Suprapubic skin (tissue), 4 donors: Measurements from ENCODE around the gene MCM3AP.

Experiments
- POLR2A ChIP-seq, 2 donors: fragments of 450-650 bp; IDR thresholded peaks; one replicate each; pipeline ENCODE4 v1.6.1; 2017; ENCODE audit warnings: antibody characterized with exemption in 2 of 2, mild to moderate bottlenecking in 2 of 2, moderate library complexity in 2 of 2
- POLR2AphosphoS5 ChIP-seq, 3 donors: sonication (generic); formaldehyde crosslinking; IDR thresholded peaks; one replicate each; pipeline ENCODE4 v1.6.1; 2017; ENCODE audit warnings: antibody characterized with exemption in 3 of 3
- TF ChIP-seq, protein P1 (sequence below), 2 donors: fragments of 200-600 bp in 1 of 2; fragments of 450-650 bp in 1 of 2; sonication (generic) in 1 of 2; IDR thresholded peaks; one replicate each; pipeline ENCODE4 v1.5.1; 2016 to 2019; ENCODE audit warnings: antibody characterized with exemption in 2 of 2, mild to moderate bottlenecking in 1 of 2, moderate library complexity in 1 of 2

DNA sequence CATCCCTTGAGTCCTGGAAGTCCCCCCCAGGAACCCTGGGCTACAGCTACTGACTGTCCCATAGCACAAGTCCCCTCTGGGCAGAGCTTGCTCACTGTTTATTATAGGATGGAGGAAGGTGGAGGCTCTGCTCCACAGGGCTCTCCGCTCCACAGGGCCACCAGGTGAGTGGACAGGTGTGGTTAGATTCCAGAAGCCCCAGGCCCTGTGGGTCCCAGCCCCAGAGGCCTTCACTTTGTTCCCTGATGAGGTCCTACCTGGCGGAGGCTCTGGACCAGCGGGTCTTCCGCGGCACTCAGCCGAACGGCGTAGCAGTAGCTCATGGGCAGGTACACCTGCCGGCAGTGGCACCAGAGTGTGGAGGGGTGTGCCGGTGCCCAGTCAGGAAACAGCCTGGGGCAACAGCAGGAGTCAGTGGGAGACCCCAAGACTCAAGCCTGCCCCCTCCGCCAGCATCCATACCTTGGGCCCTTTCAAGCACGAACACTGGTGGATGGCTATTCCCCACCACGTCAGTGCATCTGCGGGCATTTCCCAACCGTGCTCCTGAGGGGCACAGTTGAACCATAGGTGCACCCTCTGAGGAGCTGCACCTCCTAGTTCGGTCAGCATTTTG is 69.2 kb downstream of the MCM3AP start:
- TF ChIP-seq, protein P1, sequence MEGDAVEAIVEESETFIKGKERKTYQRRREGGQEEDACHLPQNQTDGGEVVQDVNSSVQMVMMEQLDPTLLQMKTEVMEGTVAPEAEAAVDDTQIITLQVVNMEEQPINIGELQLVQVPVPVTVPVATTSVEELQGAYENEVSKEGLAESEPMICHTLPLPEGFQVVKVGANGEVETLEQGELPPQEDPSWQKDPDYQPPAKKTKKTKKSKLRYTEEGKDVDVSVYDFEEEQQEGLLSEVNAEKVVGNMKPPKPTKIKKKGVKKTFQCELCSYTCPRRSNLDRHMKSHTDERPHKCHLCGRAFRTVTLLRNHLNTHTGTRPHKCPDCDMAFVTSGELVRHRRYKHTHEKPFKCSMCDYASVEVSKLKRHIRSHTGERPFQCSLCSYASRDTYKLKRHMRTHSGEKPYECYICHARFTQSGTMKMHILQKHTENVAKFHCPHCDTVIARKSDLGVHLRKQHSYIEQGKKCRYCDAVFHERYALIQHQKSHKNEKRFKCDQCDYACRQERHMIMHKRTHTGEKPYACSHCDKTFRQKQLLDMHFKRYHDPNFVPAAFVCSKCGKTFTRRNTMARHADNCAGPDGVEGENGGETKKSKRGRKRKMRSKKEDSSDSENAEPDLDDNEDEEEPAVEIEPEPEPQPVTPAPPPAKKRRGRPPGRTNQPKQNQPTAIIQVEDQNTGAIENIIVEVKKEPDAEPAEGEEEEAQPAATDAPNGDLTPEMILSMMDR (IDR thresholded peaks at IDR 0.05): no peak
- TF ChIP-seq POLR2AphosphoS5 (IDR thresholded peaks at IDR 0.05) (no peak), POLR2A (IDR thresholded peaks at IDR 0.05) (no peak)
